ENCODE measurements around the gene DNAJC11.
"Not testable (repeated sequence)": the region's sequence is repeated elsewhere in the genome, so short reads cannot be mapped to it uniquely, and the experiment has no call there.

Gene DNAJC11

DNA sequence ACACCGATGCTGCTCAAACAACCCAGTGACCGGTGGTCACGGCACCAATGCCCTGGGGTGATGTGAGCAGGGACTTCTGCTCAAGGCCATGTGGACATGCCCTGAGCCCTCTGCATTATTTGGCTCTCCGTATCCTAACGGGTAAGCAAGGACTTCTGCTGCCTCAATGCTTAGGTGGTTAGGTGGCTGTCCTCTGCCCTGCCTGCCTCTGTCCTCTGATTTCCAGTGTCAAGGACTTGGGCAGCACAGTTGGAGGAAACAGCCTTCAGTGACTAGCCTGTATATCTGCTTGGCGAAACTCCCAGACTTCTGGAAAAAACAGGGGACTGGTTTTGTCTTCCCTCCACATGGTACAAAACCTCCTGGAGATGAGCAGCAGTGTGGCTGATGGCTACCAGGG is 34.5 kb downstream of the DNAJC11 start:
- no peak for DNase-seq (ENCODE audit: low read depth, low spot score)
- ChIA-PET POLR2A (no interaction called here), CTCF (interaction anchor here (1.9 kb wide), 1 partner anchor 52 kb away, joined by 5 read pairs; no protein-coding TSS in a partner anchor)
- TF ChIP-seq, protein P1, sequence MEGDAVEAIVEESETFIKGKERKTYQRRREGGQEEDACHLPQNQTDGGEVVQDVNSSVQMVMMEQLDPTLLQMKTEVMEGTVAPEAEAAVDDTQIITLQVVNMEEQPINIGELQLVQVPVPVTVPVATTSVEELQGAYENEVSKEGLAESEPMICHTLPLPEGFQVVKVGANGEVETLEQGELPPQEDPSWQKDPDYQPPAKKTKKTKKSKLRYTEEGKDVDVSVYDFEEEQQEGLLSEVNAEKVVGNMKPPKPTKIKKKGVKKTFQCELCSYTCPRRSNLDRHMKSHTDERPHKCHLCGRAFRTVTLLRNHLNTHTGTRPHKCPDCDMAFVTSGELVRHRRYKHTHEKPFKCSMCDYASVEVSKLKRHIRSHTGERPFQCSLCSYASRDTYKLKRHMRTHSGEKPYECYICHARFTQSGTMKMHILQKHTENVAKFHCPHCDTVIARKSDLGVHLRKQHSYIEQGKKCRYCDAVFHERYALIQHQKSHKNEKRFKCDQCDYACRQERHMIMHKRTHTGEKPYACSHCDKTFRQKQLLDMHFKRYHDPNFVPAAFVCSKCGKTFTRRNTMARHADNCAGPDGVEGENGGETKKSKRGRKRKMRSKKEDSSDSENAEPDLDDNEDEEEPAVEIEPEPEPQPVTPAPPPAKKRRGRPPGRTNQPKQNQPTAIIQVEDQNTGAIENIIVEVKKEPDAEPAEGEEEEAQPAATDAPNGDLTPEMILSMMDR (IDR thresholded peaks at IDR 0.05; ENCODE audit: insufficient read depth, low read length, missing control alignments), result no peak
- no peak overlapping the region for H3K4me3 ChIP-seq (ENCODE audit: low read depth, low read length)

GRCh38 chr1:6666696-6667095 is 34.9 kb downstream of the DNAJC11 start:
- TF ChIP-seq, protein P1 (IDR thresholded peaks at IDR 0.05; ENCODE audit: insufficient read depth, low read length, missing control alignments), result no peak
- DNase-seq (ENCODE audit: low read depth, low spot score), result no peak
- no peak overlapping the region for H3K4me3 ChIP-seq (ENCODE audit: low read depth, low read length)
- POLR2A ChIA-PET, result interaction anchor here (0.6 kb wide), 1 partner anchor 86 kb away, joined by 5 read pairs; no protein-coding TSS in a partner anchor
- CTCF ChIA-PET, result interaction anchor here (1.6 to 1.9 kb wide), 2 partner anchors 20 to 52 kb away, joined by 5 read pairs; no protein-coding TSS in a partner anchor

DNA sequence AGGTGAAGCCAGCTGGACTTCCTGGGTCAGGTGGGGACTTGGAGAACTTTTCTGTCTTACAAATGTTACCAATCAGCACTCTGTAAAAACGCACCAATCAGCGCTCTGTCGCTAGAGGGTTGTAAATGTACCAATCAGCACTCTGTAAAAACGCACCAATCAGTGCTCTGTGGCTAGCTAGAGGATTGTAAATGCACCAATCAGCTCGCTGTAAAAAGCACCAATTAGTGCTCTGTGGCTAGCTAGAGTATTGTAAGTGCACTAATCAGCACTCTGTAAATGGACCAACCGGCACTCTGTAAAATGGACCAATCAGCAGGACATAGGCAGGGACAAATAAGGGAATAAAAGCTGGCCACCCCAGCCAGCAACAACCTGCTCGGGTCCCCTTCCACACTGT is 39.1 kb downstream of the DNAJC11 start:
- DNase-seq (ENCODE audit: low read depth, low spot score); H3K4me3 ChIP-seq (ENCODE audit: low read depth, low read length); POLR2A ChIA-PET: not testable (repeated sequence)
- CTCF ChIA-PET, result interaction anchor here (1.1 to 1.5 kb wide), 2 partner anchors 11 to 12 kb away, joined by 4 read pairs; no protein-coding TSS in a partner anchor

DNA sequence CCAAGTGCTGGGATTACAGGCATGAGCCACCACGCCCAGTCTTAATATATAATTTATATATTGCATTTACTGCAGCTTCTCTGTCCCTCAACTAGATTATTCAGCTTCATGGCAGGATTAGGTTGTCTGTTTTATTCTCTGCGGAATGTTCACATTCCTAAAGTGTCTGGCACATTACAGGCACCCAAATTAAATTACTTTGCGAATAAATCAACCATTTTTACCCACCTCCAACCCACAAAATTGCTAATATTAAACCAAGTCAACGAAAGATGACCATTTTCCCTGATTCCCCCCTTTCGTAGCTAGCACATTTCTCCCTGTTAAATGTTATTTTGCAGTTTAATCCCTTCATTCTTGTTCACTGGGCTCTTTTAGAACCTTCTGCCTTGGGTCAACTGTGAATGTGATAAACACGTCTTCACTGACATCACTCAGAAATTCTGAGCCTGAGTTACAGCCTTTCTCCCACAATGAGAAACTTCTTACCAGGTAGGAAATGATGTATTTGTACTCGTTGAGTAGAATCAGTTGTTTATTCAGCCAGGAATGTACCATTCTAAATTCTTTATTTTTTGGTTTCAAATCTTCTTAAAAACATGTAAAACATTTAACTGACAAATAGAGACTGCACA is 41.1 kb downstream of the DNAJC11 start:
- no peak for DNase-seq (ENCODE audit: low read depth, low spot score)
- CTCF ChIA-PET, result interaction anchor here (1.1 to 1.5 kb wide), 2 partner anchors 12 to 14 kb away, joined by 4 read pairs; no protein-coding TSS in a partner anchor

DNA sequence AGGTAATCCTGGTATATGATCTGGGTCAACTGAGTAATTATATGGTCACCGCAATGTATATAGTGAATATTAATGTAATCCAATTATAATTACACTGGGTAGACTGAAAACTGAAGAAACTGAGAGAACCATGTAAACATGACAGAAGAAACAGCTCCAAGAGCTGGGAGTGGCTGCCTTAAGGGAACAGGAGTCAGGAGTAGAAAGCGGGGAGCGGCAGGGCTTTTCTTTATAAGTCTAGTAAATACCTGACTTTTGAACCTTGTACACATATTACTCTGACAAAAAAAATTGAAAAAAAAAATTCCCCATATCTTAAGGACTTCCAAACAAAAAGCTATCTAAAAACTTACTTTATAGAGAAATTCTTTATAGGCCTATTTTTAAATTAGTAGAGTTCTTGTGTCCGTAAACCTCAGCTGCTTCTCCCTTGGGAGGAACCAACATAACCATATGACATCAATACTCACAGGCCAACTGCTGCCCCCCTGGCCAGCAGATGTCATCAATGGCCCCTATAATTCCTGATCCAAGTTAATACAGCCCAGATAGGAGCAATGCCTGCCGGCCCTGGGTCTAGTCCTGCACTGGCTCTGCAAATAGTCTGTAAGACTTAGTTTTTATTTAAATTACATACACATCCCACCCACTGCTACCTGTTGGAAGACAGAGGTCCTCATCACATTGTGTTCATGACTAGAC is 43.1 kb downstream of the DNAJC11 start:
- DNase-seq (ENCODE audit: low read depth, low spot score), result no peak
- TF ChIP-seq, protein P1 (IDR thresholded peaks at IDR 0.05; ENCODE audit: insufficient read depth, low read length, missing control alignments), result no peak
- ChIA-PET CTCF (interaction anchor here (0.7 to 5.4 kb wide), 6 partner anchors 11 to 169 kb away, joined by 3 to 49 read pairs (median 3); partner anchors contain the start of gene TAS1R1), POLR2A (no interaction called here)
- H3K4me3 ChIP-seq (ENCODE audit: low read depth, low read length), result no peak overlapping the region

More for the DNA sequence above, 41.1 kb downstream of the DNAJC11 start:
- no peak overlapping the region for H3K4me3 ChIP-seq (ENCODE audit: low read depth, low read length)
- TF ChIP-seq, protein P1 (IDR thresholded peaks at IDR 0.05; ENCODE audit: insufficient read depth, low read length, missing control alignments), result no peak
- POLR2A ChIA-PET, result no interaction called here

DNA sequence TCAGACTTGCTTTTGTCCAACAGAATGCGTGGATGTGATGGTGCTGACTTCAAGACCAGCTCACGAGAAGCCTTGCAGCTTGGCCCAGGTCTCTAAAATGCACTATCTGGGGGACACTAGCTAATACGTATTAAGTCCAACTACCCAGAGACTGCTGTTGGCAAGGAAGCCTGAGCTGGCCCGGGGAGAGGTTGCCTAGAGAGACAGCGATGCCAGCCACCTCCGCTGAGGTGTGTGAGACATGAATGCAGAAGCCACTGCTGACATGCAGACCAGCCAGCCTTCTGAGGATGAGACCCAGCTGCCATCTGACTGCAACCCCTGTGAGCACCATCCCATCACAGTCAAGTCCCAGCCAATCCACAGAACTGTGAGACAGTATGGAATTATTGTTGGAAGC is 44.5 kb downstream of the DNAJC11 start:
- CTCF ChIA-PET, result interaction anchor here (1.5 to 5.4 kb wide), 2 partner anchors 10 to 16 kb away, joined by 4 to 49 read pairs; no protein-coding TSS in a partner anchor
- POLR2A ChIA-PET, result no interaction called here
- DNase-seq (ENCODE audit: low read depth, low spot score), result no peak
- TF ChIP-seq, protein P1 (IDR thresholded peaks at IDR 0.05; ENCODE audit: insufficient read depth, low read length, missing control alignments), result no peak
- H3K4me3 ChIP-seq (ENCODE audit: low read depth, low read length), result no peak overlapping the region
